Middle frontal gyrus (tissue), 1 donor: Measurements from ENCODE around the gene RNF157.

Experiments
- DNase-seq: peaks from one replicate; pipeline ENCODE4 v3.0.0-alpha.2; 2015; ENCODE audit warnings: low spot score; ENCODE audit errors: extremely low spot score

The RNF157 gene

GRCh38 chr17:76092526-76093413 is 147.5 kb downstream of the RNF157 start:
- DNase-seq: no peak
